Liver (tissue), 9 donors: ENCODE measurements around the gene GAGE10. TPM values are rescaled to one million over a fixed set of nuclear protein-coding genes. Genes with fewer than 3 reads are reported as not detected.

Experiments used
- DNase-seq: peaks from one replicate; pipeline ENCODE4 v3.0.0-alpha.2; 2017; ENCODE audit warnings: low spot score
- H3K27ac ChIP-seq, 2 donors: one replicate each; pipeline ENCODE4 v1.7.0; 2013; ENCODE audit warnings: inconsistent platforms in 2 of 2, low read length in 2 of 2, control low read depth in 1 of 2, low read depth in 1 of 2, mild to moderate bottlenecking in 1 of 2
- H3K27me3 ChIP-seq, 4 donors: one replicate each; pipeline versions ENCODE4 v1.6.1 to v1.7.0; 2013; ENCODE audit warnings: low read length in 3 of 4, inconsistent platforms in 1 of 4, mild to moderate bottlenecking in 1 of 4, moderate library complexity in 1 of 4; ENCODE audit not compliant: control insufficient read depth in 4 of 4, insufficient read depth in 4 of 4
- H3K36me3 ChIP-seq, 4 donors: one replicate each; pipeline versions ENCODE4 v1.6.1 to v1.7.0; 2013; ENCODE audit warnings: low read length in 3 of 4, mild to moderate bottlenecking in 3 of 4, low read depth in 1 of 4, moderate library complexity in 1 of 4; ENCODE audit not compliant: control insufficient read depth in 4 of 4, insufficient read depth in 3 of 4
- H3K4me1 ChIP-seq, 4 donors: one replicate each; pipeline versions ENCODE4 v1.6.1 to v1.7.0; 2013; ENCODE audit warnings: low read length in 3 of 4, mild to moderate bottlenecking in 3 of 4, moderate library complexity in 1 of 4; ENCODE audit not compliant: control insufficient read depth in 4 of 4, insufficient read depth in 4 of 4
- H3K4me3 ChIP-seq, 3 donors: one replicate each; pipeline versions ENCODE4 v1.6.1 to v1.7.0; 2013; ENCODE audit warnings: low read length in 3 of 3, control low read depth in 1 of 3, low read depth in 1 of 3, mild to moderate bottlenecking in 1 of 3
- H3K9ac ChIP-seq, 2 donors: one replicate each; pipeline ENCODE4 v1.7.0; 2013; ENCODE audit warnings: low read length in 2 of 2, mild to moderate bottlenecking in 2 of 2, moderate library complexity in 2 of 2, control low read depth in 1 of 2, low read depth in 1 of 2
- H3K9me3 ChIP-seq, 4 donors: one replicate each; pipeline versions ENCODE4 v1.6.1 to v1.7.0; 2013; ENCODE audit warnings: low read length in 3 of 4; ENCODE audit not compliant: control insufficient read depth in 4 of 4
- EGR1 ChIP-seq, 2 donors: IDR thresholded peaks; 2 replicates each; pipeline ENCODE4 v1.6.1; 2016 to 2018; ENCODE audit warnings: antibody characterized with exemption in 2 of 2, low read depth in 2 of 2
- FOXA1 ChIP-seq: IDR thresholded peaks from 2 replicates; pipeline ENCODE4 v1.6.1; 2016; ENCODE audit warnings: antibody characterized with exemption
- FOXA2 ChIP-seq: IDR thresholded peaks from 2 replicates; pipeline ENCODE4 v1.6.1; 2016; ENCODE audit warnings: antibody characterized with exemption
- GABPA ChIP-seq, 2 donors: IDR thresholded peaks in 1 of 2; conservative IDR thresholded peaks in 1 of 2; 2 replicates each; pipeline ENCODE4 v1.6.1; 2016; ENCODE audit warnings: antibody characterized with exemption in 2 of 2, mild to moderate bottlenecking in 1 of 2, moderate library complexity in 1 of 2
- JUND ChIP-seq, 2 donors: IDR thresholded peaks; 2 replicates each; pipeline ENCODE4 v1.6.1; 2016; ENCODE audit warnings: antibody characterized with exemption in 2 of 2
- NR2F2 ChIP-seq: IDR thresholded peaks from 2 replicates; pipeline ENCODE4 v1.6.1; 2016; ENCODE audit warnings: antibody characterized with exemption
- RAD21 ChIP-seq, 2 donors: IDR thresholded peaks; 2 replicates each; pipeline ENCODE4 v1.6.1; 2016; ENCODE audit warnings: antibody characterized with exemption in 2 of 2, mild to moderate bottlenecking in 2 of 2
- RXRA ChIP-seq, 2 donors: IDR thresholded peaks; 2 replicates each; pipeline ENCODE4 v1.6.1; 2017 to 2018; ENCODE audit warnings: antibody characterized with exemption in 2 of 2, mild to moderate bottlenecking in 1 of 2
- TAF1 ChIP-seq: conservative IDR thresholded peaks from 2 replicates; pipeline ENCODE4 v1.6.1; 2016; ENCODE audit warnings: antibody characterized with exemption, mild to moderate bottlenecking
- YY1 ChIP-seq: IDR thresholded peaks from 2 replicates; pipeline ENCODE4 v1.6.1; 2016; ENCODE audit warnings: antibody characterized with exemption, mild to moderate bottlenecking
- WGBS: extraction: QIAGEN DNeasy Blood & Tissue Kit; methylation state at CpG from one replicate; pipeline ENCODE4 v1.1.7; 2013; 5-methylcytosine and 5-hydroxymethylcytosine counted together
- polyA plus RNA-seq, 2 donors: library from polyadenylated mRNA; stranded (reverse) in 1 of 2; unstranded in 1 of 2; fragments of 200-250 nt in 1 of 2; fragments of >200 nt in 1 of 2; fragmentation: Nextera tagmentation in 1 of 2; extraction: Ambion mirVana in 1 of 2; gene quantifications; one replicate each; pipeline versions ENCODE4 v1.2.1 to v1.2.3, GENCODE V29; 2013 to 2015
- total RNA-seq, 2 donors: library from RNA; depleted of rRNA; stranded (reverse); fragments of >200 nt; gene quantifications; one replicate each; pipeline ENCODE4 v1.2.3, GENCODE V29; 2014
- TF ChIP-seq, protein P1 (sequence below): IDR thresholded peaks from 2 replicates; pipeline ENCODE4 v1.6.1; 2016; ENCODE audit warnings: antibody characterized with exemption
- TF ChIP-seq, protein P2 (sequence below): IDR thresholded peaks from 2 replicates; pipeline ENCODE4 v1.6.1; 2016; ENCODE audit warnings: antibody characterized with exemption, mild to moderate bottlenecking
- TF ChIP-seq, protein P3 (sequence below): IDR thresholded peaks from 2 replicates; pipeline ENCODE4 v1.6.1; 2016; ENCODE audit warnings: antibody characterized with exemption
- TF ChIP-seq, protein P4 (sequence below): fragments of 150-350 bp; IDR thresholded peaks from 2 replicates; pipeline ENCODE4 v1.5.1; 2017; ENCODE audit warnings: improper control_type of control experiment, low read depth, low read length; ENCODE audit not compliant: missing input control
- TF ChIP-seq, protein P5 (sequence below): IDR thresholded peaks from 2 replicates; pipeline ENCODE4 v1.6.1; 2016; ENCODE audit warnings: antibody characterized with exemption
- donor health status: healthy.
- donor health status: healthy.
- donor health status: healthy.
- donor health status: healthy.
- donor health status: healthy.

The GAGE10 gene
- total and polyA plus RNA-seq, 4 donors = not detected

DNA sequence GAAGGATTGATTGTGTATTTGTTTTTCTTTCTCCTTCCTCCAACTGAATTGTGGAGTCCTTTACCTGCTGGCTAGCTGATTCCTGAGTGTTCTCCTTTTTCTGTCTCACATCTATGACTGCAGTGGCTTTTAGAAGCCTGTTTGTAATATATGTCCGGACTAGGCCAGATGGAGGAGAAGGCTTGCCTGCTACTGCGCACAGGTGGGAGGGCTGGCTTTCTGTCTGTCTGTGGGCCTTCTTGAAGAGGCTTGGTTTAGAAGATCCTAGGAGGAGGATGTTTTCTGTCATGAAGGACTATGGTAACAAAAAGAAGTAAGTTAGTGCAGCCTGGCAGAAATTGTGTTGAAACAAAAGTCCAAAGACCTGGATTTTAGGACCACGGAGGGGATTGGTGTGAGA is 25.4 kb upstream of the GAGE10 start:
- Histone ChIP-seq H3K27ac (no peak overlapping the region), H3K27me3 (no peaks in the 10 kb centered on the region), H3K4me1 (peaks cover 0 to 7% (median 2%) of the 10 kb centered on the region in 4 donors), H3K4me3 (no peak overlapping the region), H3K9ac (no peak overlapping the region), H3K36me3 (no peaks in the 10 kb centered on the region), H3K9me3 (no peaks in the 10 kb centered on the region)
- 93% methylated on average over 3 of the region's 3 CpGs for WGBS
- no peak for DNase-seq
- TF ChIP-seq, protein P1, sequence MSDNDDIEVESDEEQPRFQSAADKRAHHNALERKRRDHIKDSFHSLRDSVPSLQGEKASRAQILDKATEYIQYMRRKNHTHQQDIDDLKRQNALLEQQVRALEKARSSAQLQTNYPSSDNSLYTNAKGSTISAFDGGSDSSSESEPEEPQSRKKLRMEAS = no peak
- no peak for TF ChIP-seq JUND (IDR thresholded peaks at IDR 0.05)
- no peak for TF ChIP-seq FOXA2
- TF ChIP-seq NR2F2 = no peak
- TF ChIP-seq, protein P2, sequence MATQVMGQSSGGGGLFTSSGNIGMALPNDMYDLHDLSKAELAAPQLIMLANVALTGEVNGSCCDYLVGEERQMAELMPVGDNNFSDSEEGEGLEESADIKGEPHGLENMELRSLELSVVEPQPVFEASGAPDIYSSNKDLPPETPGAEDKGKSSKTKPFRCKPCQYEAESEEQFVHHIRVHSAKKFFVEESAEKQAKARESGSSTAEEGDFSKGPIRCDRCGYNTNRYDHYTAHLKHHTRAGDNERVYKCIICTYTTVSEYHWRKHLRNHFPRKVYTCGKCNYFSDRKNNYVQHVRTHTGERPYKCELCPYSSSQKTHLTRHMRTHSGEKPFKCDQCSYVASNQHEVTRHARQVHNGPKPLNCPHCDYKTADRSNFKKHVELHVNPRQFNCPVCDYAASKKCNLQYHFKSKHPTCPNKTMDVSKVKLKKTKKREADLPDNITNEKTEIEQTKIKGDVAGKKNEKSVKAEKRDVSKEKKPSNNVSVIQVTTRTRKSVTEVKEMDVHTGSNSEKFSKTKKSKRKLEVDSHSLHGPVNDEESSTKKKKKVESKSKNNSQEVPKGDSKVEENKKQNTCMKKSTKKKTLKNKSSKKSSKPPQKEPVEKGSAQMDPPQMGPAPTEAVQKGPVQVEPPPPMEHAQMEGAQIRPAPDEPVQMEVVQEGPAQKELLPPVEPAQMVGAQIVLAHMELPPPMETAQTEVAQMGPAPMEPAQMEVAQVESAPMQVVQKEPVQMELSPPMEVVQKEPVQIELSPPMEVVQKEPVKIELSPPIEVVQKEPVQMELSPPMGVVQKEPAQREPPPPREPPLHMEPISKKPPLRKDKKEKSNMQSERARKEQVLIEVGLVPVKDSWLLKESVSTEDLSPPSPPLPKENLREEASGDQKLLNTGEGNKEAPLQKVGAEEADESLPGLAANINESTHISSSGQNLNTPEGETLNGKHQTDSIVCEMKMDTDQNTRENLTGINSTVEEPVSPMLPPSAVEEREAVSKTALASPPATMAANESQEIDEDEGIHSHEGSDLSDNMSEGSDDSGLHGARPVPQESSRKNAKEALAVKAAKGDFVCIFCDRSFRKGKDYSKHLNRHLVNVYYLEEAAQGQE = no peak
- TF ChIP-seq, protein P3, sequence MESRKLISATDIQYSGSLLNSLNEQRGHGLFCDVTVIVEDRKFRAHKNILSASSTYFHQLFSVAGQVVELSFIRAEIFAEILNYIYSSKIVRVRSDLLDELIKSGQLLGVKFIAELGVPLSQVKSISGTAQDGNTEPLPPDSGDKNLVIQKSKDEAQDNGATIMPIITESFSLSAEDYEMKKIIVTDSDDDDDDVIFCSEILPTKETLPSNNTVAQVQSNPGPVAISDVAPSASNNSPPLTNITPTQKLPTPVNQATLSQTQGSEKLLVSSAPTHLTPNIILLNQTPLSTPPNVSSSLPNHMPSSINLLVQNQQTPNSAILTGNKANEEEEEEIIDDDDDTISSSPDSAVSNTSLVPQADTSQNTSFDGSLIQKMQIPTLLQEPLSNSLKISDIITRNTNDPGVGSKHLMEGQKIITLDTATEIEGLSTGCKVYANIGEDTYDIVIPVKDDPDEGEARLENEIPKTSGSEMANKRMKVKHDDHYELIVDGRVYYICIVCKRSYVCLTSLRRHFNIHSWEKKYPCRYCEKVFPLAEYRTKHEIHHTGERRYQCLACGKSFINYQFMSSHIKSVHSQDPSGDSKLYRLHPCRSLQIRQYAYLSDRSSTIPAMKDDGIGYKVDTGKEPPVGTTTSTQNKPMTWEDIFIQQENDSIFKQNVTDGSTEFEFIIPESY = no peak
- TF ChIP-seq YY1 = no peak
- TF ChIP-seq FOXA1 = no peak
- no peak for TF ChIP-seq GABPA (IDR thresholded peaks at IDR 0.05 in 1 of 2, conservative IDR thresholded peaks at IDR 0.05 in 1 of 2)
- TF ChIP-seq, protein P4, sequence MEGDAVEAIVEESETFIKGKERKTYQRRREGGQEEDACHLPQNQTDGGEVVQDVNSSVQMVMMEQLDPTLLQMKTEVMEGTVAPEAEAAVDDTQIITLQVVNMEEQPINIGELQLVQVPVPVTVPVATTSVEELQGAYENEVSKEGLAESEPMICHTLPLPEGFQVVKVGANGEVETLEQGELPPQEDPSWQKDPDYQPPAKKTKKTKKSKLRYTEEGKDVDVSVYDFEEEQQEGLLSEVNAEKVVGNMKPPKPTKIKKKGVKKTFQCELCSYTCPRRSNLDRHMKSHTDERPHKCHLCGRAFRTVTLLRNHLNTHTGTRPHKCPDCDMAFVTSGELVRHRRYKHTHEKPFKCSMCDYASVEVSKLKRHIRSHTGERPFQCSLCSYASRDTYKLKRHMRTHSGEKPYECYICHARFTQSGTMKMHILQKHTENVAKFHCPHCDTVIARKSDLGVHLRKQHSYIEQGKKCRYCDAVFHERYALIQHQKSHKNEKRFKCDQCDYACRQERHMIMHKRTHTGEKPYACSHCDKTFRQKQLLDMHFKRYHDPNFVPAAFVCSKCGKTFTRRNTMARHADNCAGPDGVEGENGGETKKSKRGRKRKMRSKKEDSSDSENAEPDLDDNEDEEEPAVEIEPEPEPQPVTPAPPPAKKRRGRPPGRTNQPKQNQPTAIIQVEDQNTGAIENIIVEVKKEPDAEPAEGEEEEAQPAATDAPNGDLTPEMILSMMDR = no peak
- no peak for TF ChIP-seq RAD21 (IDR thresholded peaks at IDR 0.05)
- no peak for TF ChIP-seq EGR1 (IDR thresholded peaks at IDR 0.05; ENCODE audit: low read depth in 2 of 2)
- TF ChIP-seq RXRA (IDR thresholded peaks at IDR 0.05) = no peak
- no peak for TF ChIP-seq TAF1
- TF ChIP-seq, protein P5, sequence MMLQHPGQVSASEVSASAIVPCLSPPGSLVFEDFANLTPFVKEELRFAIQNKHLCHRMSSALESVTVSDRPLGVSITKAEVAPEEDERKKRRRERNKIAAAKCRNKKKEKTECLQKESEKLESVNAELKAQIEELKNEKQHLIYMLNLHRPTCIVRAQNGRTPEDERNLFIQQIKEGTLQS = no peak

DNA sequence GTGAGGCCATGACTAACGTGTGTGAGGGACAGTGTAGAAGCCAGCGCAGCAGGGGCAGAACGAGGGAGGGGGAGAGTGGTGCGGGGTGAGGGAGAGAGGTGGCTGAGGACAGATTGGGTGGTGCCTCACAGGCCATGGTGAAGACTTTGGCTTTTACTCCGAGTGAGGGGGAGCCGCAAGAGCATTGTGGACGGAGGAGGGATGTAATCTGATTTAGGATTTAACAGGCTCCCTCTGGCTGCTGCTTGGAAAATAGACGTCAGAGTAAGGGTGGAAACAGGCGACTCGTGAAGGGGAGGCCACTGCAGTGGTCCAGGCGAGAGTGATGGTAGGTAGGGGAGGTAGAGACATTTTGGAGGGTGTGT is 20.8 kb upstream of the GAGE10 start:
- Histone ChIP-seq H3K9me3 (no peaks in the 10 kb centered on the region), H3K9ac (no peak overlapping the region), H3K27ac (no peak overlapping the region), H3K36me3 (no peaks in the 10 kb centered on the region), H3K4me3 (no peak overlapping the region), H3K27me3 (no peaks in the 10 kb centered on the region), H3K4me1 (no peaks in the 10 kb centered on the region)
- TF ChIP-seq JUND (IDR thresholded peaks at IDR 0.05) (no peak), RAD21 (IDR thresholded peaks at IDR 0.05) (peak in 1 of 2 donors; percentile 35)
- WGBS = 72% methylated on average over 11 of the region's 11 CpGs
- no peak for DNase-seq
